Pancreas (tissue), 10 donors: ENCODE data around the gene C9orf50. TPM values are rescaled to one million over a fixed set of nuclear protein-coding genes. Genes with fewer than 3 reads are reported as not detected.
"Not testable (repeated sequence)": the region's sequence is repeated elsewhere in the genome, so short reads cannot be mapped to it uniquely, and the experiment has no call there.

Experiments
- ATAC-seq, 4 donors: fragments of 200-7000 bp; cut with Tn5 transposase; one replicate each; pipeline versions ENCODE4 v1.8.0 to v1.9.1; 2020; ENCODE audit warnings: mild to moderate bottlenecking in 4 of 4, moderate library complexity in 4 of 4
- DNase-seq, 6 donors: peaks; one replicate each; pipeline ENCODE4 v3.0.0-alpha.2; 2020
- FAIRE-seq: peaks from 2 replicates; lab custom pipeline; 2012; peaks lifted over from hg19 to GRCh38; lab: Jason Lieb, UNC
- H3K27ac ChIP-seq, 4 donors: fragments of 200-600 bp; sonication (generic); 1 replicate in 3 of 4; 2 replicates in 1 of 4; pipeline versions ENCODE4 v1.5.0 to v1.8.0; 2020
- H3K27me3 ChIP-seq, 4 donors: fragments of 200-600 bp; one replicate each; pipeline ENCODE4 v1.8.0; 2021
- H3K36me3 ChIP-seq, 3 donors: fragments of 200-600 bp; sonication (generic) in 1 of 3; one replicate each; pipeline versions ENCODE4 v1.5.0 to v1.8.0; 2020 to 2021
- H3K4me1 ChIP-seq, 3 donors: fragments of 200-600 bp; one replicate each; pipeline ENCODE4 v1.8.0; 2021
- H3K4me3 ChIP-seq, 4 donors: fragments of 200-600 bp; sonication (generic) in 2 of 4; one replicate each; pipeline versions ENCODE4 v1.5.0 to v1.8.0; 2020 to 2021
- H3K9me3 ChIP-seq, 4 donors: fragments of 200-600 bp; one replicate each; pipeline ENCODE4 v1.8.0; 2021
- WGBS, 2 donors: extraction: QIAGEN DNeasy Blood & Tissue Kit; methylation state at CpG; one replicate each; pipeline ENCODE4 v1.1.7; 2013; 5-methylcytosine and 5-hydroxymethylcytosine counted together
- intact Hi-C, 3 donors: fragments of 100-400 bp; cut with DNase I; formaldehyde crosslinking; loops; one replicate each; pipeline versions ENCODE4 v1.11.1 to v1.14.2; 2022
- polyA plus RNA-seq, 2 donors: library from polyadenylated mRNA; stranded (reverse); fragments of 200-250 nt; gene quantifications; one replicate each; pipeline ENCODE4 v1.2.3, GENCODE V29; 2013
- total RNA-seq, 6 donors: library from RNA; stranded (reverse); fragmentation: NEBNext Ultra II Directional in 4 of 6; extraction: Animal tissue kit (Norgen Biotek cat#: 25700) in 4 of 6; gene quantifications; one replicate each; pipeline versions ENCODE4 v1.2.1 to v1.2.4, GENCODE V29; 2021 to 2023
- TF ChIP-seq, protein P1 (sequence below), 4 donors: fragments of 200-600 bp; sonication (generic) in 3 of 4; IDR thresholded peaks; one replicate each; pipeline versions ENCODE4 v1.5.0 to v1.8.0; 2021; ENCODE audit warnings: antibody characterized with exemption in 4 of 4
- donor health status: healthy with polysubstance abuse.
- donor health status: DM: no; HTN: no; CAD: no; lungs with moderate emphysema.
- donor health status: DM: no; HTN: no; CAD: no.
- donor health status: control.
- donor health status: control.
- donor health status: Bipolar disorder and iron deficiency.
- donor health status: DM: yes; HTN: yes; CAD: no.
- donor health status: DM: no; HTN: no; CAD: no.
- donor health status: DM: no; HTN: no; CAD: no.
- donor health status: DM: yes; HTN: yes; CAD: no.

Gene C9orf50
- total and polyA plus RNA-seq, 8 donors: not detected

DNA sequence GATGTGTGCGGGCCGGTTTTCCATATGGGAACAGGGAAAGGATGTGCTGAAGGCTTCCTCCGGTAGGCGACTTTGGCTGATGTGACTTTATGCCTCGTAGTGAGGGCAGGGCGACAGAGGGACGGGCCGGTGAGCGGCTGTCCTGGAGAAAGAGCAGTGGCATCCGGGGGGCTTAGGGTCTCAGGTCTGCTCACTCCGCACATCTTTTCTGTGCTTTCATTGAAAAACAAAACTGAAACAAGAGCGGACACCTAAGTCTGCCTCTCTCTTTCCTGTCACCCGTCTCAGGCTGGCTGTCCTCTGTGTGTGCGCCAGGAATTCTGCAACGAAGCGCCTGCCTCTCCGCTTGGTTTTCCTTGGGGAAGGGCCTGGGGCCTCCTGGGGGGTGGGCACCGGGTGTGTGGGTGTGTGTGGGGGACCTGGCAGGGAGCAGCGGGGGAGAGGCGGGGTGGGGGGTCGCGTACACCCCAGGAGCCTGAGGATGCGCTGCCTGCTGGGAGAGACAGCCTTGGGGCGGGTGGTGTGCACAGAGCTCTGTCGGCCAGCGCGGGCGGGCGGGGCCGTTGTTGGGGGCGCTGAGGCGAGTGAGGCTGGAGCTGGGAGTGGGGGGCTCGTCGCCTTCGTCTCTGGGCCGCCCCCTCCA, 44.0 kb upstream of the C9orf50 start:
- Histone ChIP-seq H3K36me3 (no peaks in the 10 kb centered on the region), H3K27me3 (peaks cover 0 to 5% (median 0%) of the 10 kb centered on the region in 4 donors), H3K27ac (no peak overlapping the region), H3K4me1 (no peaks in the 10 kb centered on the region), H3K4me3 (peak overlapping the region in 1 of 4 donors; percentile 30), H3K9me3 (no peaks in the 10 kb centered on the region)
- FAIRE-seq: no peak
- no peak for DNase-seq
- WGBS, 2 donors: 15 to 17% methylated on average over 33 to 36 of the region's 36 CpGs
- peak in 3 of 4 donors; percentile 18 to 25 (median 19) for ATAC-seq
- TF ChIP-seq, protein P1, sequence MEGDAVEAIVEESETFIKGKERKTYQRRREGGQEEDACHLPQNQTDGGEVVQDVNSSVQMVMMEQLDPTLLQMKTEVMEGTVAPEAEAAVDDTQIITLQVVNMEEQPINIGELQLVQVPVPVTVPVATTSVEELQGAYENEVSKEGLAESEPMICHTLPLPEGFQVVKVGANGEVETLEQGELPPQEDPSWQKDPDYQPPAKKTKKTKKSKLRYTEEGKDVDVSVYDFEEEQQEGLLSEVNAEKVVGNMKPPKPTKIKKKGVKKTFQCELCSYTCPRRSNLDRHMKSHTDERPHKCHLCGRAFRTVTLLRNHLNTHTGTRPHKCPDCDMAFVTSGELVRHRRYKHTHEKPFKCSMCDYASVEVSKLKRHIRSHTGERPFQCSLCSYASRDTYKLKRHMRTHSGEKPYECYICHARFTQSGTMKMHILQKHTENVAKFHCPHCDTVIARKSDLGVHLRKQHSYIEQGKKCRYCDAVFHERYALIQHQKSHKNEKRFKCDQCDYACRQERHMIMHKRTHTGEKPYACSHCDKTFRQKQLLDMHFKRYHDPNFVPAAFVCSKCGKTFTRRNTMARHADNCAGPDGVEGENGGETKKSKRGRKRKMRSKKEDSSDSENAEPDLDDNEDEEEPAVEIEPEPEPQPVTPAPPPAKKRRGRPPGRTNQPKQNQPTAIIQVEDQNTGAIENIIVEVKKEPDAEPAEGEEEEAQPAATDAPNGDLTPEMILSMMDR (IDR thresholded peaks at IDR 0.05): no peak
- intact Hi-C loops: no loop called here

DNA sequence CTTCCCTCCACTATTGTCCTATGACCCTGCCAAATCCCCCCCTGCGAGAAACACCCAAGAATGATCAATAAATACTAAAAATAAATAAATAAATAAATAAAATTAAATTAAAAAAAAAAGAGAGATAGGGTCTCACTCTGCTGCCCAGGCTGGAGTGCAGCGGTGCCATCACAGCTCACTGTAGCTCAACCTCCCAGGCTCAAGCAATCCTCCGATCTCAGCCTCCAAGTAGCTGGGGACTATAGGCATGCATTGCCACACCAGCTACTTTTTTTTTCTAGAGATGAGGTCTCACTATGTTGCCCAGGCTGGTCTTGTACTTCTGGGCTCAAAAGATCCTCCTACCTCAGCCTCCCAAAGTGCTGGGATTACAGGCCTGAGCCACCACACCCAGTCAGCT, 41.3 kb upstream of the C9orf50 start:
- intact Hi-C loops: not testable (repeated sequence)
- WGBS, 2 donors: 61 to 69% methylated on average over 3 of the region's 3 CpGs

DNA sequence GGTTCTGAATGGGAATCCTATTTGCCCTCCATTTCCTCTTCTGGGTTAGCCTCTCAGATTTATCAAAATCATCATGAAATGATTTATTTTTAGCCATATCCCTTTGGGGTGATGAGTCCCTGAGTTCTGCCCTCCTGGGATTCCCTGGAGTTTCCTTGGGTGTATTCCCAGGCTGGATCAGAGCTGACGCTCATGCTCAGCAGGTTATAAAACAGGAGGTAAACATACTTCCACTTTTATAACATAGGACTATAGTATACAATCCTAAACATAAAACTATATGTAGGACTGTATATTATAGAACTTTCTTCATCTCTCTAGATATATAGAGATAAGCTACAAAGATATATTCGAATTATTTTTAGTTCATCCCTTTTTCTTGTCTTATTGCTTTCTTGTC, 40.1 kb upstream of the C9orf50 start:
- ATAC-seq: no peak
- Histone ChIP-seq H3K27me3 (no peaks in the 10 kb centered on the region), H3K9me3 (no peaks in the 10 kb centered on the region), H3K27ac (no peak overlapping the region), H3K36me3 (no peaks in the 10 kb centered on the region), H3K4me1 (no peaks in the 10 kb centered on the region), H3K4me3 (no peak overlapping the region)
- no peak for DNase-seq
- TF ChIP-seq, protein P1 (IDR thresholded peaks at IDR 0.05): no peak
- intact Hi-C loops: no loop called here
- 65 to 82% methylated on average over 2 of the region's 2 CpGs for WGBS, 2 donors
- no peak for FAIRE-seq

More for the DNA sequence above, 41.3 kb upstream of the C9orf50 start:
- not testable (repeated sequence) for H3K27me3 ChIP-seq, H3K4me1 ChIP-seq, H3K36me3 ChIP-seq, ATAC-seq, H3K4me3 ChIP-seq, FAIRE-seq, H3K27ac ChIP-seq, DNase-seq, H3K9me3 ChIP-seq

- Histone ChIP-seq H3K27ac (no peak overlapping the region), H3K9me3 (no peaks in the 10 kb centered on the region), H3K4me3 (no peak overlapping the region), H3K36me3 (no peaks in the 10 kb centered on the region), H3K4me1 (no peaks in the 10 kb centered on the region), H3K27me3 (no peaks in the 10 kb centered on the region)
- no peak for FAIRE-seq
- ATAC-seq: no peak
- intact Hi-C loops: no loop called here
- DNase-seq: no peak
- TF ChIP-seq, protein P1 (IDR thresholded peaks at IDR 0.05): no peak
- 54 to 70% methylated on average over 12 of the region's 12 CpGs for WGBS, 2 donors
These were observed 36.0 kb upstream of the C9orf50 start for GRCh38 chr9:129656795-129657390.

GRCh38 chr9:129655696-129656095, 34.8 kb upstream of the C9orf50 start:
- TF ChIP-seq, protein P1 (IDR thresholded peaks at IDR 0.05): no peak
- Histone ChIP-seq H3K4me3 (no peak overlapping the region), H3K4me1 (no peaks in the 10 kb centered on the region), H3K9me3 (no peaks in the 10 kb centered on the region), H3K36me3 (no peaks in the 10 kb centered on the region), H3K27me3 (no peaks in the 10 kb centered on the region), H3K27ac (no peak overlapping the region)
- DNase-seq: no peak
- 82 to 83% methylated on average over 7 of the region's 7 CpGs for WGBS, 2 donors
- FAIRE-seq: no peak
- ATAC-seq: no peak
- intact Hi-C loops: no loop called here
